C4-2B (cell line): ENCODE results near the gene TNPO2.
"Not testable (repeated sequence)": the region's sequence is repeated elsewhere in the genome, so short reads cannot be mapped to it uniquely, and the experiment has no call there.

Source experiments
- ZFX ChIP-seq: fragments of 450-650 bp; IDR thresholded peaks from 2 replicates; pipeline ENCODE4 v1.6.1; 2017
- TF ChIP-seq, protein P1 (sequence below): fragments of 450-650 bp; conservative IDR thresholded peaks from 2 replicates; pipeline ENCODE4 v1.5.1; 2017; ENCODE audit warnings: mild to moderate bottlenecking

DNA sequence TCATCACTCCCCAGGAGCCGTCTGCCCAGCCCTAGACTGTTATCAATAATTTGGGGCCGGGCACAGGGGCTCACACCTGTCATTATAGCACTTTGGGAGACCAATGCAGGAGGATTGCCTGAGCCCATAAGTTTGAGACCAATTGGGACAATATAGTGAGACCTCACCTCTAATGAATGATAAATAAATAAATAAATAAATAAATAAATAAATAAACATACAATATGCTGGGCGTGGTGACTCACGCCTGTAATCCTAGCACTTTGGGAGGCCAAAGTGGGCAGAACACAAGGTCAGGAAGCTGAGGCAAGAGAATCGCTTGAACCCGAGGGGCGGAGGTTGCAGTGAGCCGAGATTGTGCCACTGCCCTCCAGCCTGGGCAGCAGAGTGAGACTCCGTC is 10.4 kb downstream of the TNPO2 start:
- TF ChIP-seq, protein P1, sequence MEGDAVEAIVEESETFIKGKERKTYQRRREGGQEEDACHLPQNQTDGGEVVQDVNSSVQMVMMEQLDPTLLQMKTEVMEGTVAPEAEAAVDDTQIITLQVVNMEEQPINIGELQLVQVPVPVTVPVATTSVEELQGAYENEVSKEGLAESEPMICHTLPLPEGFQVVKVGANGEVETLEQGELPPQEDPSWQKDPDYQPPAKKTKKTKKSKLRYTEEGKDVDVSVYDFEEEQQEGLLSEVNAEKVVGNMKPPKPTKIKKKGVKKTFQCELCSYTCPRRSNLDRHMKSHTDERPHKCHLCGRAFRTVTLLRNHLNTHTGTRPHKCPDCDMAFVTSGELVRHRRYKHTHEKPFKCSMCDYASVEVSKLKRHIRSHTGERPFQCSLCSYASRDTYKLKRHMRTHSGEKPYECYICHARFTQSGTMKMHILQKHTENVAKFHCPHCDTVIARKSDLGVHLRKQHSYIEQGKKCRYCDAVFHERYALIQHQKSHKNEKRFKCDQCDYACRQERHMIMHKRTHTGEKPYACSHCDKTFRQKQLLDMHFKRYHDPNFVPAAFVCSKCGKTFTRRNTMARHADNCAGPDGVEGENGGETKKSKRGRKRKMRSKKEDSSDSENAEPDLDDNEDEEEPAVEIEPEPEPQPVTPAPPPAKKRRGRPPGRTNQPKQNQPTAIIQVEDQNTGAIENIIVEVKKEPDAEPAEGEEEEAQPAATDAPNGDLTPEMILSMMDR: not testable (repeated sequence)
- TF ChIP-seq ZFX: not testable (repeated sequence)
